ENCODE data around the gene HOXB3.

Gene HOXB3

GRCh38 chr17:48612456-48612853 is 22.4 kb upstream of the HOXB3 start:
- no peak for DNase-seq (ENCODE audit: low read depth, low spot score)

GRCh38 chr17:48611681-48612455 is 21.8 kb upstream of the HOXB3 start:
- DNase-seq (ENCODE audit: low read depth, low spot score), result no peak

- no peak for DNase-seq (ENCODE audit: low read depth, low spot score)
Observed at GRCh38 chr17:48611213-48611612, 21.2 kb upstream of the HOXB3 start.

- no peak for DNase-seq (ENCODE audit: low read depth, low spot score)
Observed at GRCh38 chr17:48610282-48611211, 20.5 kb upstream of the HOXB3 start, which contains the start of gene HOXB7. HOXB7 (minus strand) TSS chr17:48611017; CDS start chr17:48610918, 99 bp downstream.

- no peak for DNase-seq (ENCODE audit: low read depth, low spot score)
Observed at GRCh38 chr17:48609759-48610281, 19.8 kb upstream of the HOXB3 start.

- DNase-seq (ENCODE audit: low read depth, low spot score), result no peak
Observed at GRCh38 chr17:48609033-48609432, 19.0 kb upstream of the HOXB3 start.

- DNase-seq (ENCODE audit: low read depth, low spot score), result no peak
Observed at GRCh38 chr17:48608494-48608834, 18.4 kb upstream of the HOXB3 start.

- DNase-seq (ENCODE audit: low read depth, low spot score), result no peak
Observed at GRCh38 chr17:48606892-48607614, 17.0 kb upstream of the HOXB3 start.

GRCh38 chr17:48605991-48606891 is 16.2 kb upstream of the HOXB3 start:
- DNase-seq (ENCODE audit: low read depth, low spot score), result no peak

GRCh38 chr17:48605409-48605919 is 15.4 kb upstream of the HOXB3 start:
- no peak for DNase-seq (ENCODE audit: low read depth, low spot score)

- DNase-seq (ENCODE audit: low read depth, low spot score), result no peak
Observed at GRCh38 chr17:48604770-48605329, 14.8 kb upstream of the HOXB3 start, which contains the start of gene HOXB6. HOXB6 (minus strand) TSS chr17:48604986; CDS start chr17:48598150, 6,836 bp downstream.

- no peak for DNase-seq (ENCODE audit: low read depth, low spot score)
Observed at GRCh38 chr17:48603959-48604769, 14.1 kb upstream of the HOXB3 start.

GRCh38 chr17:48601539-48602425 is 11.7 kb upstream of the HOXB3 start:
- DNase-seq (ENCODE audit: low read depth, low spot score), result no peak

GRCh38 chr17:48601207-48601538 is 11.1 kb upstream of the HOXB3 start:
- DNase-seq (ENCODE audit: low read depth, low spot score), result no peak

GRCh38 chr17:48600244-48601098 is 10.4 kb upstream of the HOXB3 start:
- no peak for DNase-seq (ENCODE audit: low read depth, low spot score)

GRCh38 chr17:48599354-48599753 is 9.3 kb upstream of the HOXB3 start:
- no peak for DNase-seq (ENCODE audit: low read depth, low spot score)

GRCh38 chr17:48598736-48599135 is 8.7 kb upstream of the HOXB3 start:
- no peak for DNase-seq (ENCODE audit: low read depth, low spot score)

Data from iPS DF 19.7 (cell line).